Breast epithelium (tissue), 3 donors: Measurements from ENCODE around the gene SIVA1.

ENCODE experiments used
- CTCF ChIP-seq, 3 donors: fragments of 450-650 bp; IDR thresholded peaks; one replicate each; pipeline ENCODE4 v1.5.1; 2016 to 2017; ENCODE audit warnings: antibody characterized with exemption in 3 of 3, mild to moderate bottlenecking in 3 of 3, moderate library complexity in 3 of 3
- POLR2A ChIP-seq: fragments of 450-650 bp; IDR thresholded peaks from one replicate; pipeline ENCODE4 v1.6.1; 2016; ENCODE audit warnings: antibody characterized with exemption, mild to moderate bottlenecking, moderate library complexity

- no peak for TF ChIP-seq CTCF (IDR thresholded peaks at IDR 0.05)
- no peak for TF ChIP-seq POLR2A
Observed at GRCh38 chr14:104735830-104736642, 16.9 kb upstream of the SIVA1 start.
